GM19099 (cell line): Measurements from ENCODE around the gene ZNF664.

Experiments used
- POLR2A ChIP-seq: IDR thresholded peaks from 3 replicates; pipeline ENCODE4 v1.6.1; 2011; ENCODE audit warnings: low read depth; ENCODE audit not compliant: insufficient read length; ENCODE audit errors: extremely low read depth

The ZNF664 gene

DNA sequence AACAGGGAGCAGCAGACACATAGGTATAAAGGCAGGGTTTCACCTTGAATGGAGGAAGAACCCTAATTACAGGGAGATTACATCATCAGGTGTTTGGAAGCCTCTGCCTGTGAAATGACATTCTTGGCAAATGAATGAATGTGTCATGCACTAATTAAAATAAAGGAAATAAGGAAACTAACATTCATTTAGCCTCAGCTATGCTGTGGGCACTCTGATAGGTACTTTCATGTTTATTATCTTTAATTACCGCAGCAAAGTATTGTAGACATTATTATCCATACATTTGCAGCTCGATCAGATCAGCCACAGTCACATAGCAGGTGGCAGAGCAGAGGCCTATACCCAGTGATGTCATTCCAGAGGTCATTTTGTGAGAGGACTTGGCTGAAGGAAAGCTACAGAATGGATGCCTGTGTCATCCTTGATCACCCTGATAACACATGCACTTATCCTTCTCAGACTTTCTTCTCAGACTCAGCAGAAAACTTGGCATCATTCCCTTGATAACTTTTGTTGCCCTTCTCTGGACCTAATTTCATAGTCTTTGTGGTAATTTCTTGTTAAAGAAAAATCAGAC is 18.4 kb downstream of the ZNF664 start:
- no peak for TF ChIP-seq POLR2A

DNA sequence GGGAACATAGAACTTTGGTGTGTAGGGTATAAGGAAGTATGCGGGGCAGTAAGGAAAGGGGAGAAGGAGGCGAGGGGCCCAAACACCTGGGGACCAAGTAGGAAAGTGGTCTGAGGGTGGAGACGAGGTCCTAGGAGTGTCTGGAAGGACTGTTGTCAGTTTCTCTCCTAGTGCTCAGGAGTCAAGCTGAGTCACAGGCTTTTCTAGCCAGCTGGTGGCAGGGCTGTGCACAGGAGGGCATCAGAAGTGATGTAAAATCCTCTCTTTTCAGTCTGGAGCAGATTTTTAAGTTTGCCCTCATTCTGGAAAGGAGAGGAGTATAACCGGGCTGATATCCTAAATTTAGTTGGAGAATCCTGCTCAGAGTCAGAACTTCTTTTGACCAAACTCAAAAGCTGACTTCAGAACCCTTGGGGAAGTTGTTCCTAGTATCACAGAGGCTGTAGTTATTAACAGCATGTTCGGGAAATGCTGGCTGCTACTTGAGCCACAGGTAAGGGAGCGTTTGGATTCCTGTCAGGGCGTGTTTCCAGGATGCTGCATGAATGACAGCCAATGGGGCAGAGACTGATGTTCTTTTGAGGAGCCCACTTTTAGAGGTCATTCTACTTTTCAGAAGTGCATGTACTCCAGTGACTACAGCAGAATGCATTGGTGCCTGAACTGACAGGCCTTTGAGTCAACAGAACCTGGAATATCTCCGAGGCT is 19.3 kb downstream of the ZNF664 start:
- TF ChIP-seq POLR2A, result no peak

DNA sequence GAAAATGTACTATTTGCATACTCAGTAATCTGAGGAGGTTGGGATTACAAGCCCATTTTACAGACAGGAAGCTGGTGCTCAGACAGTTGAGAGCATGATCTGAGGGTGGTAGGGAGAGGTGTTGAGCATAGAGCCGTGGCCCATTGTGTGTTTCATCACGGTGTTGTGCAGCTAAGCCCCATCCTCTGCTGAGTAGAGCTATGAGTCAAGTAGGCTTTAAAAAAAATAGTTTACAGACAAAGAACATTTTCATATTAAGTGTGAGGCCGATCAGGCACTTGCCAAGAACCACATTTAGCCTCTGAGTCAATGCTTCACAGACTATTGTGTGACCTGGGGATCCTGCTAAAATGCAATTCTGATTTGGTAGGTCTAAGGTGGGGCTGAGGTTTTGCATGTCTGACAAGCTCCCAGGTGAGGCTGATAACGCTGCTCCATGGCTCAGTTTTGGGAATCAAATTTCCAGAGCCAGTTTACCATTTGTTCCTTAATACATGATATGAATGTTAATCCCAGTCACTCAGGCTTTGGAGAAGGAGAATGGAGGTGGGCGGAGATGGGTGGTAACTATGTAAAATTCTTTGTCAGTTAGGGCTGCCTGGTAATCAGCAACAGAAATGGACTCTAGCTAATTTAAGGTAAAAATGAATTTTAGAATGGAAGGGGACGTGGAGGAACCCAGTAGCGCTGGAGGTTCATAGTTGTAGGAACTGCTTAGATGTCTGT is 22.2 kb downstream of the ZNF664 start:
- no peak for TF ChIP-seq POLR2A

DNA sequence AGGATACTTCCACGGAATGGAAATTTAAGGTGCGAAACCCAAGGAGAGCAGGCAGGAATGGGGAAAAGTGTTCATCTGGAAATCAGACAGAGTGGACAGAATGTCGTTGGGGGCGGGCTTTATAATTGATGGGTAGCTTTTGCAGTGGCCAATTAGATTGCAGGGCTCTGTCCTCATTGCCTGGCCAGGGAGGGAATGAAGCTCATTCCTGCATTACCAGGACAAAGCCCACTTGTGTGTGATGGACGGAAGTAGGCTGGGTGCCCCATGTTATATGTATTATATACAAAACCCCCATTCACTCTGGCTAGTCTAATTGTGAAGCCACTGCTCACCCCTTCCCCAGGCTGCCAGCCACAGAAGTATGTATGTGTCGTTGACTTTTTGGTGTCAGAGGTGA is 23.6 kb downstream of the ZNF664 start:
- no peak for TF ChIP-seq POLR2A

DNA sequence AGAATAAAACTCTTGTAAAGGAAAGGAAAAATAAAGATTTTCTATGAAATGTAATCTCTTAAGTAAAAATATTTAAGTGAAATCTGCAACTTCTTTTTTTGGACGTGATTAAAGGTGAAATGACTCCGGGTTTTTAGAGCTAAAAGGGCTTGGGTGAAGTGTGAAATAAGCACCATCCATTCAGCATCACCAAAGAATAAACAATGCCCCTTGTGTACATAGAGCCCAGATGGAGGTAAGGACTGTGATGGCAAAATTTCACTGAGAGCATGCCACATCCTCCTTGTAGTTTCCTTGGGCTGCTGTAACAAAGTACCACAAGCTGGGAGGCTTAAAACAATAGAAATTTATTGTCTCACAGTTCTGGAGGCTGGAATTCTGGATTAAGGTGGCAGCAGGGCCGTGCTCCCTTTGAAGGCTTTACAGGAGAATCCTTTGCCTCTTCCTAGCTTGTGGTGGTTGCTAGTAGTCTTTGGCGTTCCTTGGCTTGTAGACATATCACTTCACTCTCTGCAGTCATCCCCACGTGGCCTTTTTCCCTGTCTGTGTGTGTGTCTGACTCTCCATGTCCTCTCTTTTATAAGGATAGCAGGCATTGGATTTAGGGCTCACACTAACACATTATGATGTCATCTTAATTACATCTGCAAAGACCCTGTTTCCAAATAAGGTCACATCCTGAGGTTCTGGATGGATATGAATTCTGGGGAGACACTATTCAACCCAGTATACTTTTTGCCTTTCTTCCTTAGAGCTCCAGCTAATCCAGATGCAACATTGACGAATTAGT is 24.2 kb downstream of the ZNF664 start:
- no peak for TF ChIP-seq POLR2A

DNA sequence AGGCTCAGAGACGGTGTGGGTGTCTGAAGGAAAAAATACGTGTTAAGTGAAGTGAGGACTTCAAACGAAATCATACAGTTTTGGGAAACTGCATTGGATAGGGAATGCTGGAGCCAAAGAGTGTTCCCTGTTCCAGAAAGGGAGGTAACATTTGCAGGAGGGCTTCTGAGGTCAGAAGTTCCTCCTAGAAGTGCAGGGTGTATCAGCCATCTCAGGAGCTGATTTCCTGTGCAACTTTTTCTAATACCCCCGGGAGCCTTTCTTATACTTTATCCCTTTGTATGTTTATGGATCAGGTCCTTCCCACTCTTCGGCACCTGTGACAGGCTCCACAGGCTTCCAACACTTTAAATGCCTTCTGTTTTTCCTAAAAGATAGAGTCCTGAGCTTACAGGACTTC is 24.9 kb downstream of the ZNF664 start:
- no peak for TF ChIP-seq POLR2A

DNA sequence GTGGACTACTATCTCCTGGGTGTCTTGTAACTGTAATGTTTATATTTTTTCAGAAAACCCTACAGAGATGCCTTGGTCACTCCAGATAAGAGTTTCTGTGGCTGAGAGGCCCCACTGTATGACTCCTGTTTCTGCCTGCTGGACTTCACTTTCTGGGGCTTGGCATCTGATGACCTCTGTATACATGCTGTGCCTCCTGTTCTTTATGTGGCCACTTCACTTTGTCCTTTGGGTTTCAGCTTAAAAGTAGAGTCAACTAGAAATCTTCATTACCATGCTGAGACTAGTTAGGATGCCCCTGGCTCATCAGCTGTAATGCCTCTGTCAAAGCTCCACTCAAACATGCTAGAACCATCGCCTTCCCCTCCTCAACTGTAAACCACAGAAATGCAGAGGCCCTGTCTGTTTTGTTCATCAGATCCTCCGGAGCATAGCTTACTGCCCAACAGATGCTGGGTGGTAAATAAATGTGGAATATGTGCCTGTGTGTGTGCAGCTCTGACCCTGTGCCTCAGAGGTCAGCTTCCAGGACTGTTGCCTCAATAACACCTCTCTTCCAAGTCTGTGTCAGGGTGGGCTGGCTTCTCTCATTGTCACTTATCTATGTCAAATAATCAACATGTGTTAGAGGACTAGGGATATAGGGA is 25.5 kb downstream of the ZNF664 start:
- no peak for TF ChIP-seq POLR2A

DNA sequence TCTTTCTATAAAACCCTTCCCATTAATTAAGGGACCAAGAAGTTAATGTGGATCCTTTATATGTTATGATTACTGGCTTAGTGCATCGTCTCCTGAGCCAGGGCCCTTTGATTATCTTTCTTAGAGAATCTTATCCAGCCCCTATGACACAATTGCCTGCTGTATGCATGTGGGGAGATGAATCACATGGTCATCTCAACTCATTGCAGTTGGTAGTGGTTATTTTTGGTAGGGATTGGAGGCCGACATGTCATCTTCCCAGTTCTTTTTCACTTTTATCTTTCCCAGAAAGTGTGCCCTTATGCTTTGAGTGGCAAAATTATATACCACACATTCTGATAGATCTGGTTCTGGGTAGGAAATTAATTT is 26.0 kb downstream of the ZNF664 start:
- TF ChIP-seq POLR2A, result no peak

DNA sequence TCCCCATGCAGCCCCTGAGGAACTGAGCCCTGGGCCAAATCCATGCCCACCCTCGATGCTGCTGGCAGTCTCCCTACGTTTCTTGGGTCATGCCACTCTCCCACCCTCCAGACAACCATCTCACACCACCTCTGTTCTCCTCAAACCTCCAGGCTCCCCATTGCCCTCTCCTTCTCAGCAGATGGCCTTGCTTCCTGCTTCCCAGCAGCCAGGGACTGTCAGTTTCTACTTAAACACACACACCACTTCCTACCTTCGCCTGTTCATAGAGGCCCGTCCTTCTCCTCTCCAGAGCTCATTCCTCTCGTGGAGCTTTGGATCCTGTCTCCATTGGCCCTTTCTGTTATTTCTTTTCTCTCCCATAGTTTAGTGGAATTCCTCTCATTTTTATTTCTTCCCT is 27.1 kb downstream of the ZNF664 start:
- TF ChIP-seq POLR2A, result no peak

DNA sequence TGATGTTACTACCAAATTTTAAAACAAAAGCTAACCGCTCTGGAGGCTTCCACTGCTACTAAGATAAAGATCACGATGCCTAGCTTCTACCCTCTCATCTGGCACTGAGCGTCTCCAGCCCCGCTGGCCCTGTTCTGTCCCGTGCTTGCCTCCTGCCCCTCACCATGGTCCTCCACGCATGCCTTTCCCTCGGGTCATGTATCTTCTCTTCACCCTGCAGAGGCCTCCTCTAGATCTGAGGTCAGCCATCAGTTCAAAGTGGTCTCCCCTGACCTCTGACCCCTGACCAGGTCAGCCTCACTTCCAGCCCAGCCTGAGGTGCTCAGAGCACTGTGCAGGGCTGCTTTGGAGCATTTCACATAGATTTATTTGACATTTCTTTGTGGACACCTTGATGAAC is 28.3 kb downstream of the ZNF664 start:
- no peak for TF ChIP-seq POLR2A

DNA sequence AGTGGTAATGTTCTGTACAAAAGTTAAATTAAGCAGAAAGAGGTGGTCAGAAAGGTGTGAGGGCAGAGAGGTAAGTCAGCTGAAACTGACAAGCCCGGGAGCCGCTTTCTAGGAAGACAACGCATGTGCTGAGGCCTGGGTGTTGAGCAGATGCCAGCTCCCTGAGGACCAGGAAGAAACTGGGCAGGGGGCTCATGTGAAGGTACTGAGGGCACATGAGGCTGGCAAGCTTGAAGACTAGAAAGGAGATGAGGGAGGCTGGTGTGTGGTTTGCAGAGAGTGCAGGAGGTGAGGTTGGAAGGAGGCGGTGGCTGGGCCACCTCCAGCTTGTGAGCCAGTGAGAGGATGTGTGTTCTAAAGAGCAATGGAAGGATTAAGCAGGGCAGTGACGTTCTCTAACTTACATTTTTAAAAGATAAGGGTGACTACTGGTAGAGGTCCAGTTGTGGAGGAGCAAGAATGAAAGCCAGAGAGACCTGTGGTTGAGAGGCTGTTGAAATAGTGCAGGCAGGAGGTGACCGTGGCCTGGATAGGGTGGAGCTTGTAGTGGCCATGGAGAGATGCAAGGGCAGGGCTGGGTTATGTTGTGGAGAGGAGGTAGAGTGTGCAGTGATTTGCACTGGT is 29.1 kb downstream of the ZNF664 start:
- no peak for TF ChIP-seq POLR2A

DNA sequence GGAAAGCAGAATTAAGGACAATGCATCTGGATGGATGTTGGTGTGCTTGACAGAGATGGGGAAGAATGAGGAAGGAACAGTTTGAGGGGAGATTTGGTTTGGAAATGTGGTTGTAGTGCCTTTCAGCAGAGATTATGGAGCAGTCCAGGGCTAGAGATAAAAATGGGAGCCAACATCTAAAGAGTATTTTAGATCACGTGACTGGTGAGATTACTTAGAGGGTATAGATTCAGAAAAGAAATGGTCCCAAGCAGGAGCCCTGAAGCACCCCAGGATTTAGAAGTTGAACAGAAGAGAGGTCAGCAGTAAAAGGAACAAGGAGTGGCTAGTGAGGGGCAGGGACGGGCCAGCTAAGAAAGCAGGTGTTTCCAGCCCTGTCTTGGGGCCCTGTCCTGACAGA is 29.6 kb downstream of the ZNF664 start:
- no peak for TF ChIP-seq POLR2A

DNA sequence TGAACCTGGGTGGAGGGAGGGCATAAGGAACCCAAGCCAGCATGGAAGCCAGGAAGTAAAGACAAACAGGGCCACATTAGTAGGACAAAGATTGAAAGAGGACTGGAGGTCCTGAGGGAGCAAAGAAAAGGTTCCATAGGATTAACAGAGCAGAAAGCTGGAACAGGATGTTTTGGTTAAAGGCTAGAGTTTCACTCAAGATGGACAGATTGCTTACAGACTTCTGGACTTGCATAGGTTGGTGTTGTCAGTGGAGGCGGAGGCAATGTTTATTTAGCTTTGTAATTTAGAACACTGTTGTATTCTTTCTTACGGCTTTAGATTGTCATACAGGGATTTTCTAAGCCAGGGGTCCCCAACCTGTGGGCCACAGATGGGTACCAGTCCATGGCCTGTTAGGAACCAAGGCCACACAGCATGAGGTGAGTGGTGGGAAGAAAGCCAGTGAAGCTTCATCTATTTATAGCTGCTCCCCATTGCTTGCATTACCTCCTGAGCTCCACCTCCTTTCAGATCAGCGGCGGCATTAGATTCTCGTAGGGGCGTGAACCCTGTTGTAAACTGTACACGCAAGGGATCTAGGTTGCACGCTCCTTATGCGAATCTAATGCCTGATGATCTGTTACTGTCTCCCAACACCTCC is 31.3 kb downstream of the ZNF664 start:
- TF ChIP-seq POLR2A, result no peak
